ENCODE data around the gene ARHGAP26. TPM values are rescaled to one million over a fixed set of nuclear protein-coding genes. Genes with fewer than 3 reads are reported as not detected.

The ARHGAP26 gene
- total RNA-seq, 1 experiment from 2014 or later, result 34.5 TPM

DNA sequence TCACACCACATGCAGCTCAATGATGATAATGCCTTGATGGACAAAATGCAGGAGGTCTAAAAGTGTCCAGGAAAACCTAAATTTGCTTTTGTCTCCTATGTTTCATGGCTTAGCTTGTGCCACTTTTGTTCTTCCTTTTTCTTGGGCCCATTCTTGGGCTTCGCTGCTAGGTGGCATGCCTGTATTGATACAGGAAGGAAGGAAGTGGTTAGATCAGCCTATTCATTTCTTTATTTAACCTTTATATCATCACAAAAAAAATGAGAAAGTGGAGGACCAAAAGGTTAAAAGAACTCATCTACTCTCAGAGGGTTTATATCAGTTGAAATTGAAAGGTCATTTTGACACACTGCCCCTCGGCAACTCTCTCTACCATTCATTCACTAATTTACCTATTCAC, 260.2 kb downstream of the ARHGAP26 start:
- H3K9me3 ChIP-seq (ENCODE audit: control insufficient read depth in 1 of 2, insufficient read depth in 1 of 2, low read depth in 1 of 2, low read length in 2 of 2), result no peaks in the 10 kb centered on the region
- ChIA-PET POLR2A (no interaction called here), CTCF (no interaction called here), RAD21 (ENCODE audit: low non-redundant PET in 1 of 2, low total read pairs in 2 of 2, uncharacterized antibody in 2 of 2, unreplicated experiment in 2 of 2) (no interaction called here)
- intact Hi-C loops (cut with micrococcal nuclease), result no loop called here
- H3K27me3 ChIP-seq (ENCODE audit: insufficient read depth, low read length), result no peaks in the 10 kb centered on the region; the same call in 1 of the 2 replicates
- no peak for DNase-seq (ENCODE audit: low read depth, low spot score)
- no peaks in the 10 kb centered on the region for H4K20me1 ChIP-seq (ENCODE audit: insufficient read depth)
- no peaks in the 10 kb centered on the region for H3K36me3 ChIP-seq (ENCODE audit: control insufficient read depth in 1 of 2, insufficient read depth in 2 of 2, low read length in 2 of 2)
- no peak for TF ChIP-seq ZFX (IDR thresholded peaks at IDR 0.05)
- no peak for TF ChIP-seq EGR1 (IDR thresholded peaks at IDR 0.05; ENCODE audit: low read depth)
- H3K4me3 ChIP-seq (replicated peaks in 1 of 2; ENCODE audit: low read depth in 1 of 2, low read length in 2 of 2), result no peak overlapping the region
- H3K79me2 ChIP-seq (ENCODE audit: insufficient read depth, low read length), result no peaks in the 10 kb centered on the region
- no TSS peak for BruUV-seq (replicated peaks)
- H3K4me1 ChIP-seq (ENCODE audit: control insufficient read depth in 1 of 2, insufficient read depth in 2 of 2, low read length in 2 of 2), result peaks cover 16 to 28% of the 10 kb centered on the region in 2 experiments
- no peak overlapping the region for H3K9ac ChIP-seq (ENCODE audit: low read length)
- no peak overlapping the region for H3K4me2 ChIP-seq (ENCODE audit: low read length)
- H3K9me2 ChIP-seq (ENCODE audit: insufficient read depth), result no peaks in the 10 kb centered on the region
- H2AFZ ChIP-seq (ENCODE audit: low read depth, low read length, poor library complexity, severe bottlenecking), result no peak overlapping the region
- no peak overlapping the region for H3K27ac ChIP-seq (ENCODE audit: low read depth, low read length)
- ATAC-seq, result no peak

DNA sequence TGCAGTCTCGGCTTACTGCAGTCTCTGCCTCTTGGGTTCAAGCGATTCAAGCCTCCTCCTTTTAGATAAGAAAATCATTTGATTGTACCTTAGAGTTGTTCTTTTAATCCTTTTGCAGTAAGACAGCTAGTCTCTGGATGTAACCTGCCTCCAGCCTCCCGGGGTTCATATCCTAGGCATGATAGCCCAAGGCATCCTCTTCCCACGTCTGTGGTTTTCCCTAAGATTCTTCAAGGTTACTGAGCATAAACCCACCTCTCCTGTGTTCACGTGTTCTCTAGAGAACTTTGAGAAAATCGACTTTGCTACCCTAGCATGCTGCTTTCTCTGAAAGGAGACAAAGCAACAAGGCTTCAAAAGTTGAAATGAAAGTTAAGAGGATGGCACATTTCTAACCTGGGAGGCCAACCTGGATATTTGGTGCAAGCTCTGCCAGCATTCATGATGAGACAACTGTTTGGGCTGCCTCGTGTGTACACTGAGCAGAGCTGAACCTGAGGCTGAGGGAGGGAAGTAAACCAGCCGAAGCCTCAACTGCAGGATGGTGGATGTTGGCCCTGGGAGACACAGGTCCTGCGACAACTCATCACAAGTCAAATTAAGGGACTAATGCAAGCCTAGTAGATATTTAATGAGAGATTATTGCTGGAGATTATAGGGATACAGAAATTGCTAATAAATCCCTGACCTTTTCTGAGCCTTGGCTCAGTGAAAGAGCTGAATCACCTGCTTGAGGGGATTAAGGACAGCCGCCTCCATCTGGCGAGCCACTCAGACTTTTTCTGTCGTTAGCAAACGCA, 261.8 kb downstream of the ARHGAP26 start:
- DNase-seq (ENCODE audit: low read depth, low spot score) (no peak), ATAC-seq (no peak)
- Histone ChIP-seq H3K9me3 (ENCODE audit: control insufficient read depth in 1 of 2, insufficient read depth in 1 of 2, low read depth in 1 of 2, low read length in 2 of 2) (no peaks in the 10 kb centered on the region), H3K4me3 (replicated peaks in 1 of 2; ENCODE audit: low read depth in 1 of 2, low read length in 2 of 2) (no peak overlapping the region), H3K79me2 (ENCODE audit: insufficient read depth, low read length) (no peaks in the 10 kb centered on the region), H3K4me1 (ENCODE audit: control insufficient read depth in 1 of 2, insufficient read depth in 2 of 2, low read length in 2 of 2) (peaks cover 17 to 33% of the 10 kb centered on the region in 2 experiments), H3K36me3 (ENCODE audit: control insufficient read depth in 1 of 2, insufficient read depth in 2 of 2, low read length in 2 of 2) (no peaks in the 10 kb centered on the region), H4K20me1 (ENCODE audit: insufficient read depth) (no peaks in the 10 kb centered on the region), H3K27ac (ENCODE audit: low read depth, low read length) (no peak overlapping the region), H2AFZ (ENCODE audit: low read depth, low read length, poor library complexity, severe bottlenecking) (no peak overlapping the region), H3K4me2 (ENCODE audit: low read length) (no peak overlapping the region), H3K9me2 (ENCODE audit: insufficient read depth) (no peaks in the 10 kb centered on the region), H3K9ac (ENCODE audit: low read length) (no peak overlapping the region), H3K27me3 (ENCODE audit: insufficient read depth, low read length) (no peaks in the 10 kb centered on the region; the same call in 1 of the 2 replicates)
- ChIA-PET CTCF (no interaction called here), POLR2A (no interaction called here), RAD21 (ENCODE audit: low non-redundant PET in 1 of 2, low total read pairs in 2 of 2, uncharacterized antibody in 2 of 2, unreplicated experiment in 2 of 2) (no interaction called here)
- intact Hi-C loops (cut with micrococcal nuclease), result no loop called here
- no TSS peak for BruUV-seq (replicated peaks)
- TF ChIP-seq, protein P1, sequence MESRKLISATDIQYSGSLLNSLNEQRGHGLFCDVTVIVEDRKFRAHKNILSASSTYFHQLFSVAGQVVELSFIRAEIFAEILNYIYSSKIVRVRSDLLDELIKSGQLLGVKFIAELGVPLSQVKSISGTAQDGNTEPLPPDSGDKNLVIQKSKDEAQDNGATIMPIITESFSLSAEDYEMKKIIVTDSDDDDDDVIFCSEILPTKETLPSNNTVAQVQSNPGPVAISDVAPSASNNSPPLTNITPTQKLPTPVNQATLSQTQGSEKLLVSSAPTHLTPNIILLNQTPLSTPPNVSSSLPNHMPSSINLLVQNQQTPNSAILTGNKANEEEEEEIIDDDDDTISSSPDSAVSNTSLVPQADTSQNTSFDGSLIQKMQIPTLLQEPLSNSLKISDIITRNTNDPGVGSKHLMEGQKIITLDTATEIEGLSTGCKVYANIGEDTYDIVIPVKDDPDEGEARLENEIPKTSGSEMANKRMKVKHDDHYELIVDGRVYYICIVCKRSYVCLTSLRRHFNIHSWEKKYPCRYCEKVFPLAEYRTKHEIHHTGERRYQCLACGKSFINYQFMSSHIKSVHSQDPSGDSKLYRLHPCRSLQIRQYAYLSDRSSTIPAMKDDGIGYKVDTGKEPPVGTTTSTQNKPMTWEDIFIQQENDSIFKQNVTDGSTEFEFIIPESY (IDR thresholded peaks at IDR 0.05; ENCODE audit: extremely low read depth, insufficient replicate concordance, low read length), result no peak
- no peak for TF ChIP-seq YY1 (IDR thresholded peaks at IDR 0.05; ENCODE audit: extremely low read depth, insufficient replicate concordance, low read depth, low read length)
- no peak for TF ChIP-seq ELF1 (IDR thresholded peaks at IDR 0.05; ENCODE audit: borderline replicate concordance, low read depth)
- TF ChIP-seq FOSL1 (IDR thresholded peaks at IDR 0.05; ENCODE audit: low read depth), result no peak
- TF ChIP-seq, protein P2, sequence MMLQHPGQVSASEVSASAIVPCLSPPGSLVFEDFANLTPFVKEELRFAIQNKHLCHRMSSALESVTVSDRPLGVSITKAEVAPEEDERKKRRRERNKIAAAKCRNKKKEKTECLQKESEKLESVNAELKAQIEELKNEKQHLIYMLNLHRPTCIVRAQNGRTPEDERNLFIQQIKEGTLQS (IDR thresholded peaks at IDR 0.05), result no peak
- no peak for TF ChIP-seq EZH2phosphoT487 (IDR thresholded peaks at IDR 0.05; ENCODE audit: borderline replicate concordance)
